Pancreas (tissue), 10 donors: Measurements from ENCODE around the gene KDM2A. TPM values are rescaled to one million over a fixed set of nuclear protein-coding genes. Genes with fewer than 3 reads are reported as not detected.

Experiments used
- ATAC-seq, 4 donors: fragments of 200-7000 bp; cut with Tn5 transposase; one replicate each; pipeline versions ENCODE4 v1.8.0 to v1.9.1; 2020; ENCODE audit warnings: mild to moderate bottlenecking in 4 of 4, moderate library complexity in 4 of 4
- DNase-seq, 6 donors: peaks; one replicate each; pipeline ENCODE4 v3.0.0-alpha.2; 2020
- FAIRE-seq: peaks from 2 replicates; lab custom pipeline; 2012; peaks lifted over from hg19 to GRCh38; lab: Jason Lieb, UNC
- H3K27ac ChIP-seq, 4 donors: fragments of 200-600 bp; sonication (generic); 1 replicate in 3 of 4; 2 replicates in 1 of 4; pipeline versions ENCODE4 v1.5.0 to v1.8.0; 2020
- H3K27me3 ChIP-seq, 4 donors: fragments of 200-600 bp; one replicate each; pipeline ENCODE4 v1.8.0; 2021
- H3K36me3 ChIP-seq, 3 donors: fragments of 200-600 bp; sonication (generic) in 1 of 3; one replicate each; pipeline versions ENCODE4 v1.5.0 to v1.8.0; 2020 to 2021
- H3K4me1 ChIP-seq, 3 donors: fragments of 200-600 bp; one replicate each; pipeline ENCODE4 v1.8.0; 2021
- H3K4me3 ChIP-seq, 4 donors: fragments of 200-600 bp; sonication (generic) in 2 of 4; one replicate each; pipeline versions ENCODE4 v1.5.0 to v1.8.0; 2020 to 2021
- H3K9me3 ChIP-seq, 4 donors: fragments of 200-600 bp; one replicate each; pipeline ENCODE4 v1.8.0; 2021
- CTCF ChIP-seq, 4 donors: fragments of 200-600 bp; sonication (generic) in 3 of 4; IDR thresholded peaks; one replicate each; pipeline versions ENCODE4 v1.5.0 to v1.8.0; 2021; ENCODE audit warnings: antibody characterized with exemption in 4 of 4
- WGBS, 2 donors: extraction: QIAGEN DNeasy Blood & Tissue Kit; methylation state at CpG; one replicate each; pipeline ENCODE4 v1.1.7; 2013; 5-methylcytosine and 5-hydroxymethylcytosine counted together
- intact Hi-C, 3 donors: fragments of 100-400 bp; cut with DNase I; formaldehyde crosslinking; loops; one replicate each; pipeline versions ENCODE4 v1.11.1 to v1.14.2; 2022
- polyA plus RNA-seq, 2 donors: library from polyadenylated mRNA; stranded (reverse); fragments of 200-250 nt; gene quantifications; one replicate each; pipeline ENCODE4 v1.2.3, GENCODE V29; 2013
- total RNA-seq, 6 donors: library from RNA; stranded (reverse); fragmentation: NEBNext Ultra II Directional in 4 of 6; extraction: Animal tissue kit (Norgen Biotek cat#: 25700) in 4 of 6; gene quantifications; one replicate each; pipeline versions ENCODE4 v1.2.1 to v1.2.4, GENCODE V29; 2021 to 2023
- donor health status: healthy with polysubstance abuse.
- donor health status: DM: no; HTN: no; CAD: no; lungs with moderate emphysema.
- donor health status: DM: no; HTN: no; CAD: no.
- donor health status: control.
- donor health status: control.
- donor health status: Bipolar disorder and iron deficiency.
- donor health status: DM: yes; HTN: yes; CAD: no.
- donor health status: DM: no; HTN: no; CAD: no.
- donor health status: DM: no; HTN: no; CAD: no.
- donor health status: DM: yes; HTN: yes; CAD: no.

The KDM2A gene
- total and polyA plus RNA-seq, 8 donors = 17.2 to 39.1 (median 22.5) TPM

GRCh38 chr11:67282876-67283371 is 163.9 kb downstream of the KDM2A start:
- H3K27ac ChIP-seq = peak overlapping the region in 2 of 4 donors; percentile 15 to 22
- 93 to 94% methylated on average over 10 to 11 of the region's 11 CpGs for WGBS, 2 donors
- no peak for TF ChIP-seq CTCF (IDR thresholded peaks at IDR 0.05)
- ATAC-seq (no peak), DNase-seq (peak in 1 of 6 donors; percentile 51), FAIRE-seq (no peak)
- H3K4me3 ChIP-seq = no peak overlapping the region
- peaks cover 4 to 65% (median 46%) of the 10 kb centered on the region in 3 donors for H3K36me3 ChIP-seq
- no peaks in the 10 kb centered on the region for H3K9me3 ChIP-seq
- intact Hi-C loops = no loop called here
- no peaks in the 10 kb centered on the region for H3K27me3 ChIP-seq
- peaks cover 3 to 8% (median 3%) of the 10 kb centered on the region in 3 donors for H3K4me1 ChIP-seq

- Histone ChIP-seq H3K9me3 (no peaks in the 10 kb centered on the region), H3K4me1 (peaks cover 6 to 12% (median 9%) of the 10 kb centered on the region in 3 donors), H3K36me3 (peaks cover 4 to 65% (median 46%) of the 10 kb centered on the region in 3 donors), H3K27ac (peak overlapping the region in 1 of 4 donors; percentile 36), H3K27me3 (no peaks in the 10 kb centered on the region), H3K4me3 (no peak overlapping the region)
- peak in 1 of 6 donors; percentile 61 for DNase-seq
- 86 to 92% methylated on average over 13 of the region's 13 CpGs for WGBS, 2 donors
- intact Hi-C loops = no loop called here
- no peak for FAIRE-seq
- TF ChIP-seq CTCF (IDR thresholded peaks at IDR 0.05) = no peak
- peak in 2 of 4 donors; percentile 9 to 14 for ATAC-seq
Observed at GRCh38 chr11:67283481-67283963, 164.5 kb downstream of the KDM2A start.

- intact Hi-C loops = no loop called here
- DNase-seq (peak in 2 of 6 donors; percentile 33 to 64), ATAC-seq (no peak), FAIRE-seq (no peak)
- WGBS, 2 donors = 90 to 92% methylated on average over 45 of the region's 45 CpGs
- Histone ChIP-seq H3K27me3 (no peaks in the 10 kb centered on the region), H3K27ac (peak overlapping the region in 1 of 4 donors; percentile 94), H3K4me3 (no peak overlapping the region), H3K36me3 (peaks cover 4 to 54% (median 44%) of the 10 kb centered on the region in 3 donors), H3K9me3 (no peaks in the 10 kb centered on the region), H3K4me1 (peaks cover 6 to 12% (median 9%) of the 10 kb centered on the region in 3 donors)
- TF ChIP-seq CTCF (IDR thresholded peaks at IDR 0.05) = no peak
Observed at GRCh38 chr11:67284811-67285540, 165.9 kb downstream of the KDM2A start.

GRCh38 chr11:67285541-67286498 is 166.8 kb downstream of the KDM2A start:
- H3K4me1 ChIP-seq = peaks cover 6 to 12% (median 9%) of the 10 kb centered on the region in 3 donors
- H3K27me3 ChIP-seq = no peaks in the 10 kb centered on the region
- H3K4me3 ChIP-seq = no peak overlapping the region
- ATAC-seq = no peak
- FAIRE-seq = no peak
- peaks cover 4 to 47% (median 36%) of the 10 kb centered on the region in 3 donors for H3K36me3 ChIP-seq
- peak overlapping the region in 2 of 4 donors; percentile 90 to 94 for H3K27ac ChIP-seq
- intact Hi-C loops = no loop called here
- no peaks in the 10 kb centered on the region for H3K9me3 ChIP-seq
- peak in 2 of 6 donors; percentile 33 to 82 for DNase-seq
- WGBS, 2 donors = 88 to 91% methylated on average over 39 of the region's 39 CpGs
- TF ChIP-seq CTCF (IDR thresholded peaks at IDR 0.05) = no peak
